Osteoblast (primary cell): ENCODE measurements around the gene CAP2. TPM values are rescaled to one million over a fixed set of nuclear protein-coding genes. Genes with fewer than 3 reads are reported as not detected.
A peak's percentile ranks its signal among the peaks of the same experiment; 100 is the strongest.
"Not testable (repeated sequence)": the region's sequence is repeated elsewhere in the genome, so short reads cannot be mapped to it uniquely, and the experiment has no call there.

Experiments used
- DNase-seq: peaks from one replicate; pipeline ENCODE4 v3.0.0; 2011; ENCODE audit warnings: low spot score, mixed read lengths; ENCODE audit not compliant: insufficient read length; ENCODE audit errors: missing footprints
- H2AFZ ChIP-seq: 2 replicates; pipeline ENCODE4 v1.6.0; 2011; ENCODE audit warnings: mild to moderate bottlenecking, low read length
- H3K27ac ChIP-seq: 2 replicates; pipeline ENCODE4 v1.5.1; 2011; ENCODE audit warnings: mild to moderate bottlenecking, low read depth, low read length, moderate library complexity
- H3K27me3 ChIP-seq: 2 replicates; pipeline ENCODE4 v1.6.0; 2012; ENCODE audit warnings: mild to moderate bottlenecking, control low read depth, inconsistent platforms, low read length, moderate library complexity; ENCODE audit not compliant: insufficient read depth
- H3K36me3 ChIP-seq: 2 replicates; pipeline ENCODE4 v1.5.1; 2011; ENCODE audit warnings: mild to moderate bottlenecking, low read length, control low read depth, moderate library complexity; ENCODE audit not compliant: insufficient read depth
- H3K4me1 ChIP-seq: 2 replicates; pipeline ENCODE4 v1.5.1; 2011; ENCODE audit warnings: mild to moderate bottlenecking, low read length, control low read depth, moderate library complexity; ENCODE audit not compliant: insufficient read depth
- H3K4me2 ChIP-seq: 2 replicates; pipeline ENCODE4 v1.6.0; 2011; ENCODE audit warnings: mild to moderate bottlenecking, low read length; ENCODE audit not compliant: insufficient read depth
- H3K4me3 ChIP-seq: fragments of 200-600 bp; sonication (generic); 3 replicates; pipeline ENCODE4 v1.5.1; 2012; ENCODE audit warnings: mild to moderate bottlenecking, low read length, inconsistent platforms; ENCODE audit not compliant: insufficient read depth
- H3K79me2 ChIP-seq: 2 replicates; pipeline ENCODE4 v1.6.0; 2012; ENCODE audit warnings: mild to moderate bottlenecking, low read length, control low read depth, inconsistent platforms; ENCODE audit not compliant: insufficient read depth
- H3K9me3 ChIP-seq: 2 replicates; pipeline ENCODE4 v1.5.1; 2011; ENCODE audit warnings: low read depth, low read length, control low read depth
- H4K20me1 ChIP-seq: 2 replicates; pipeline ENCODE4 v1.6.0; 2012; ENCODE audit warnings: mild to moderate bottlenecking, low read length, control low read depth; ENCODE audit not compliant: insufficient read depth
- total RNA-seq: library from RNA; depleted of rRNA; stranded (reverse); fragments of >200 nt; gene quantifications from 2 replicates; pipeline ENCODE4 v1.2.3, GENCODE V29; 2012
- TF ChIP-seq, protein P1 (sequence below): IDR thresholded peaks from 2 replicates; pipeline ENCODE4 v1.5.1; 2011; ENCODE audit warnings: mild to moderate bottlenecking, low read depth, low read length, moderate library complexity; ENCODE audit errors: extremely low read depth

CAP2 gene
- total RNA-seq, 1 donor: 12.3 TPM

DNA sequence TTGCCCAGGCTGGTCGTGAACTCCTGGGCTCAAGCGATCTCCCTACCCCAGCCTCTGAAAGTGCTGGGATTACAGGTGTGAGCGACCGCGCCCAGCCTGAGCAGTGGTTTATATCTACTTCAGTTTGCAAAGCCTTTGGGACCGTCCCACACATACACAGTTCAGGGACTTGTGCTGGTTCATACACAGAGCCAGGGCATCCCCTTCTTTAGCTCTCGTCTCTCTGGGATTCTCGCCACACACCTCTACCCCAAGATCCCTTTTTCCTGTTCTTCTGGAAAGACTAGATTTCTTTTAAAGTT lies 12.5 kb downstream of the CAP2 start:
- no peaks in the 10 kb centered on the region for H3K4me1 ChIP-seq
- no peaks in the 10 kb centered on the region for H4K20me1 ChIP-seq
- H3K79me2 ChIP-seq: peaks cover 10% of the 10 kb centered on the region
- H3K9me3 ChIP-seq: no peaks in the 10 kb centered on the region
- H2AFZ ChIP-seq: no peak overlapping the region
- no peaks in the 10 kb centered on the region for H3K36me3 ChIP-seq
- TF ChIP-seq, protein P1, sequence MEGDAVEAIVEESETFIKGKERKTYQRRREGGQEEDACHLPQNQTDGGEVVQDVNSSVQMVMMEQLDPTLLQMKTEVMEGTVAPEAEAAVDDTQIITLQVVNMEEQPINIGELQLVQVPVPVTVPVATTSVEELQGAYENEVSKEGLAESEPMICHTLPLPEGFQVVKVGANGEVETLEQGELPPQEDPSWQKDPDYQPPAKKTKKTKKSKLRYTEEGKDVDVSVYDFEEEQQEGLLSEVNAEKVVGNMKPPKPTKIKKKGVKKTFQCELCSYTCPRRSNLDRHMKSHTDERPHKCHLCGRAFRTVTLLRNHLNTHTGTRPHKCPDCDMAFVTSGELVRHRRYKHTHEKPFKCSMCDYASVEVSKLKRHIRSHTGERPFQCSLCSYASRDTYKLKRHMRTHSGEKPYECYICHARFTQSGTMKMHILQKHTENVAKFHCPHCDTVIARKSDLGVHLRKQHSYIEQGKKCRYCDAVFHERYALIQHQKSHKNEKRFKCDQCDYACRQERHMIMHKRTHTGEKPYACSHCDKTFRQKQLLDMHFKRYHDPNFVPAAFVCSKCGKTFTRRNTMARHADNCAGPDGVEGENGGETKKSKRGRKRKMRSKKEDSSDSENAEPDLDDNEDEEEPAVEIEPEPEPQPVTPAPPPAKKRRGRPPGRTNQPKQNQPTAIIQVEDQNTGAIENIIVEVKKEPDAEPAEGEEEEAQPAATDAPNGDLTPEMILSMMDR: no peak
- no peak for DNase-seq
- H3K27me3 ChIP-seq: no peaks in the 10 kb centered on the region
- H3K4me2 ChIP-seq: no peak overlapping the region
- H3K27ac ChIP-seq: no peak overlapping the region
- H3K4me3 ChIP-seq: no peak overlapping the region

DNA sequence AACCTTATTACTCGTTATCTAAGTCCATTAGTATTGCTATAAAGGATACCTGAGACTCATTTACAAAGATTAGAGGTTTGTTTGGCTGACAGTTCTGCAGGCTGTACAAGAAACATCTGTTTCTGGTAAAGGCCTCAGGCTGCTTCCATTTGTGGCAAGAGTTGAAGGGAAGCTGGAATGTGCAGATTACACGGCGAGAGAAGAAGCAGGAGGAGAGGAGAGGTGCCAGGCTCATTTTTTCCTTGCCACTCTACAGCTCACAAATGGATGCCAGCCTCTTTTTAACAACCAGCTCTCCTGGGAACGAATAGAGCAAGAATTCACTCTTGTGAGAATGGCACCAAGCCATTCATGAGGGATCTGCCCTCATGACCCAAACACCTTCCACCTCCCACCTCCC lies 14.7 kb downstream of the CAP2 start:
- H2AFZ ChIP-seq: no peak overlapping the region
- no peak overlapping the region for H3K4me3 ChIP-seq
- H3K79me2 ChIP-seq: peaks cover 13% of the 10 kb centered on the region
- TF ChIP-seq, protein P1: no peak
- H3K27me3 ChIP-seq: no peaks in the 10 kb centered on the region
- H3K36me3 ChIP-seq: no peaks in the 10 kb centered on the region
- H3K4me2 ChIP-seq: no peak overlapping the region
- no peaks in the 10 kb centered on the region for H4K20me1 ChIP-seq
- no peaks in the 10 kb centered on the region for H3K9me3 ChIP-seq
- H3K4me1 ChIP-seq: peaks cover 3% of the 10 kb centered on the region
- H3K27ac ChIP-seq: no peak overlapping the region
- no peak for DNase-seq

DNA sequence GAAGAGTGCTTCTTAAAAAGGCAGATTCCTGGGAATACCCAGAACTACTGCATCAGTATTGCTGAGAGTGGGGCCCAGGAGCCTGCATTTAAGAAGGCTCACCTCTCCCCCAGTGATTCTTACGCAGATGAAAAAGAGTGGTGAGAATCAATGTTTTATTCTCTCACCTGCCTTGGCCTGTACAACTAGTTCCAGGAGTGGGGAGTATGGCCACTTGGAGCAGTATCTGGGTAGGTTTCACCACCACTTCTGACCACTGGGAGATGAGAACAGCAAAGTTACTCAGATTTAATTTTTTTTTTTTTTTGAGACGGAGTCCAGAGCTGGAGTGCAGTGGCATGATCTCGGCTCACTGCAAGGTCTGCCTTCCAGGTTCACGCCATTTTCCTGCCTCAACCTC lies 16.9 kb downstream of the CAP2 start:
- H3K4me2 ChIP-seq: no peak overlapping the region
- H3K36me3 ChIP-seq: no peaks in the 10 kb centered on the region
- TF ChIP-seq, protein P1: no peak
- no peak overlapping the region for H3K4me3 ChIP-seq
- H4K20me1 ChIP-seq: no peaks in the 10 kb centered on the region
- no peak for DNase-seq
- peaks cover 17% of the 10 kb centered on the region for H3K79me2 ChIP-seq
- no peaks in the 10 kb centered on the region for H3K9me3 ChIP-seq
- H3K27ac ChIP-seq: no peak overlapping the region
- H3K4me1 ChIP-seq: peaks cover 18% of the 10 kb centered on the region
- H2AFZ ChIP-seq: no peak overlapping the region
- no peaks in the 10 kb centered on the region for H3K27me3 ChIP-seq

DNA sequence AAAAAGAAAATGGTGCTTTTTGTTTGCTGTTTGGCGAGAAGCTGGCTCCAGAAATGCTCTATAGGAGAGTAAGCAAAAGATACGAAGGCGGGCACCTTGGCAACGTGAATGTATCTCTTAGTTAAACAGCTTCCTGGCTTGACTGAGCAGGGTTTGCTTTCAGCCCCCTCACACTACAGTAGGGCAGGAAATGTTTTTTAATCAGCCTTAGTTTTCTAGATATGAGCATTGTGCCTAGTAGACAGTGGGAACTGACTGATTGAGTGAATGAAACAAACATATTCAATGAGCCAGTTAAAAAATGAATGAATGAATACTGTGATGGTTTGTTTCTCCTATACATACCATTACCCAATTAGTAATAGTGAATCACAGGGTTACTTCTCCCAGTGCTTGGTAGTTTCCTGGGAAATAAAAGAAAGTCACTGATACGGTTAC lies 19.9 kb downstream of the CAP2 start:
- H3K27me3 ChIP-seq: no peaks in the 10 kb centered on the region
- H3K79me2 ChIP-seq: peaks cover 25% of the 10 kb centered on the region
- H3K9me3 ChIP-seq: no peaks in the 10 kb centered on the region
- DNase-seq: peak; percentile 63
- peak overlapping the region; percentile 18 for H3K4me2 ChIP-seq
- no peak overlapping the region for H2AFZ ChIP-seq
- peak overlapping the region; percentile 72 for H3K27ac ChIP-seq
- TF ChIP-seq, protein P1: no peak
- H4K20me1 ChIP-seq: no peaks in the 10 kb centered on the region
- H3K4me1 ChIP-seq: peaks cover 35% of the 10 kb centered on the region
- no peaks in the 10 kb centered on the region for H3K36me3 ChIP-seq
- H3K4me3 ChIP-seq: no peak overlapping the region

DNA sequence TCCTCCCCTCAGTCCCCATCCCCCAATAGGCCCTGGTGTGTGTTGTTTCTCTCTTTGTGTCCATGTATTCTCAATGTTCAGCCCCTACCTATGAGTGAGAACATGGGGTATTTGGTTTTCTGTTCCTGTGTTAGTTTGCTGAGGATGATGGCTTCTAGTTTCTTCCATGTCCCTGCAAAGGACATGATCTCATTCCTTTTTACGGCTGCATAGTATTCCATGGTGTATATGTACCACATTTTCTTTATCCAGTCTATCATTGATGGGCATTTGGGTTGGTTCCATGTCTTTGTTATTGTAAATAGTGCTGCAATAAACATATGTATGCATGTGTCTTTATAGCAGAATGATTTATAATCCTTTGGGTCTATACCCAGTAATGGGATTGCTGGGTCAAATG lies 21.0 kb downstream of the CAP2 start:
- H3K4me3 ChIP-seq, H3K4me2 ChIP-seq, H3K27me3 ChIP-seq, H4K20me1 ChIP-seq, H3K9me3 ChIP-seq, H3K36me3 ChIP-seq, DNase-seq, H2AFZ ChIP-seq: not testable (repeated sequence)
- H3K79me2 ChIP-seq: peaks cover 25% of the 10 kb centered on the region
- H3K4me1 ChIP-seq: peaks cover 46% of the 10 kb centered on the region
- H3K27ac ChIP-seq: peak overlapping the region; percentile 72
